Kidney (tissue), 14 donors: ENCODE data around the gene DUSP22. TPM values are rescaled to one million over a fixed set of nuclear protein-coding genes. Genes with fewer than 3 reads are reported as not detected.

ENCODE experiments used
- DNase-seq, 5 donors: peaks; one replicate each; pipeline ENCODE4 v3.0.0-alpha.2; 2013 to 2020
- FAIRE-seq: peaks from 2 replicates; lab custom pipeline; 2012; peaks lifted over from hg19 to GRCh38; lab: Jason Lieb, UNC
- H3K27ac ChIP-seq, 2 donors: one replicate each; pipeline ENCODE4 v1.7.0; 2013; ENCODE audit warnings: low read depth in 2 of 2, low read length in 2 of 2, inconsistent platforms in 1 of 2
- H3K27me3 ChIP-seq: one replicate; pipeline ENCODE4 v1.7.1; 2013; ENCODE audit warnings: low read length, inconsistent platforms; ENCODE audit not compliant: control insufficient read depth, insufficient read depth
- H3K36me3 ChIP-seq, 3 donors: one replicate each; pipeline versions ENCODE4 v1.7.0 to v1.7.1; 2013; ENCODE audit warnings: low read length in 3 of 3, control low read depth in 1 of 3, inconsistent platforms in 1 of 3; ENCODE audit not compliant: insufficient read depth in 3 of 3, control insufficient read depth in 2 of 3
- H3K4me1 ChIP-seq, 3 donors: one replicate each; pipeline versions ENCODE4 v1.7.0 to v1.7.1; 2013; ENCODE audit warnings: low read length in 3 of 3, inconsistent platforms in 1 of 3, low read depth in 1 of 3; ENCODE audit not compliant: control insufficient read depth in 2 of 3, insufficient read depth in 2 of 3
- H3K4me3 ChIP-seq, 3 donors: one replicate each; pipeline versions ENCODE4 v1.7.0 to v1.8.1; 2013; ENCODE audit warnings: low read length in 3 of 3, control low read depth in 1 of 3, inconsistent platforms in 1 of 3
- H3K9ac ChIP-seq, 3 donors: one replicate each; pipeline versions ENCODE4 v1.7.0 to v1.7.1; 2013; ENCODE audit warnings: low read length in 3 of 3, control low read depth in 1 of 3, inconsistent platforms in 1 of 3
- H3K9me3 ChIP-seq, 3 donors: one replicate each; pipeline versions ENCODE4 v1.7.0 to v1.7.1; 2013; ENCODE audit warnings: low read length in 3 of 3, control low read depth in 1 of 3, inconsistent platforms in 1 of 3; ENCODE audit not compliant: control insufficient read depth in 2 of 3, insufficient read depth in 1 of 3
- intact Hi-C: fragments of 100-400 bp; cut with DNase I; formaldehyde crosslinking; loops from one replicate; pipeline ENCODE4 v1.11.1; 2022
- polyA plus RNA-seq: library from polyadenylated mRNA; stranded (reverse); fragments of 350-450 nt; fragmentation: Illumina TruSeq; extraction: RNeasy Lipid Tissue Mini Kit (QIAGEN cat#74804); gene quantifications from one replicate; pipeline ENCODE4 v1.2.3, GENCODE V29; 2014; ENCODE audit warnings: low read depth, low replicate concordance; ENCODE audit not compliant: insufficient read depth
- total RNA-seq: library from RNA; stranded (reverse); fragmentation: NEBNext Ultra II Directional; extraction: Animal tissue kit (Norgen Biotek cat#: 25700); gene quantifications from one replicate; pipeline ENCODE4 v1.2.1, GENCODE V29; 2021
- TF ChIP-seq, protein P1 (sequence below): IDR thresholded peaks from 3 replicates; pipeline ENCODE4 v1.5.1; 2012; ENCODE audit warnings: mild to moderate bottlenecking, moderate library complexity, borderline replicate concordance; ENCODE audit not compliant: insufficient read depth; ENCODE audit errors: extremely low read depth
- donor health status: control.
- donor health status: control.
- donor health status: control.
- donor health status: control.
- donor health status: control.
- donor health status: DM: yes; HTN: yes; CAD: no.
- donor health status: Normal renal cell carcinoma (clear cell type).

Gene DUSP22
- total and polyA plus RNA-seq, 2 donors from 2014 or later = 24.0 to 60.7 TPM

- no peak for FAIRE-seq
- H3K9me3 ChIP-seq = peaks cover 0 to 4% (median 3%) of the 10 kb centered on the region in 3 donors
- intact Hi-C loops = no loop called here
Observed at GRCh38 chr6:364609-365540, 72.6 kb downstream of the DUSP22 start.

DNA sequence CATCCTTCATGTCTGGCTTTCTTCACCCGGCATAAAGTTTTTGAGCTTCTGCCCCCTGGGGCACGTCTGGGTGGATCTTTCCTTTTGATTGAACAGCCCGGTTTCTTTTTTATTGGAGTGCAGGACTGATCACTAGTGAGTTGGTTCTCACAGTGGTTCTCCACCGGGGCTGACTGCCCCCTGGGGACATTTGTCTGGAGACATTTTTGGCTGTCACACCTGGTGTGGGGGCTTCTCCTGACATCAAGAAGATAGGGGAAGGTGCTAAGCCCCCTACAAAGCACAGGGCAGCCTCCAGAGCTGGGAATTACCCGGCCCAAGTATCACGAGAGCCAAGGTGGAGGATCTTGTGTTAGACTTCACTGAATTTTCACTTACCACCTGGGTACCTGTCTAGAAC, 73.5 kb downstream of the DUSP22 start:
- H3K27me3 ChIP-seq = peaks cover 2% of the 10 kb centered on the region
- intact Hi-C loops = no loop called here
- H3K27ac ChIP-seq = no peak overlapping the region
- no peak overlapping the region for H3K4me3 ChIP-seq
- peaks cover 0 to 4% (median 3%) of the 10 kb centered on the region in 3 donors for H3K9me3 ChIP-seq
- DNase-seq = peak in 1 of 5 donors; percentile 62
- no peaks in the 10 kb centered on the region for H3K4me1 ChIP-seq
- FAIRE-seq = no peak
- peaks cover 0 to 3% (median 0%) of the 10 kb centered on the region in 3 donors for H3K36me3 ChIP-seq
- TF ChIP-seq, protein P1, sequence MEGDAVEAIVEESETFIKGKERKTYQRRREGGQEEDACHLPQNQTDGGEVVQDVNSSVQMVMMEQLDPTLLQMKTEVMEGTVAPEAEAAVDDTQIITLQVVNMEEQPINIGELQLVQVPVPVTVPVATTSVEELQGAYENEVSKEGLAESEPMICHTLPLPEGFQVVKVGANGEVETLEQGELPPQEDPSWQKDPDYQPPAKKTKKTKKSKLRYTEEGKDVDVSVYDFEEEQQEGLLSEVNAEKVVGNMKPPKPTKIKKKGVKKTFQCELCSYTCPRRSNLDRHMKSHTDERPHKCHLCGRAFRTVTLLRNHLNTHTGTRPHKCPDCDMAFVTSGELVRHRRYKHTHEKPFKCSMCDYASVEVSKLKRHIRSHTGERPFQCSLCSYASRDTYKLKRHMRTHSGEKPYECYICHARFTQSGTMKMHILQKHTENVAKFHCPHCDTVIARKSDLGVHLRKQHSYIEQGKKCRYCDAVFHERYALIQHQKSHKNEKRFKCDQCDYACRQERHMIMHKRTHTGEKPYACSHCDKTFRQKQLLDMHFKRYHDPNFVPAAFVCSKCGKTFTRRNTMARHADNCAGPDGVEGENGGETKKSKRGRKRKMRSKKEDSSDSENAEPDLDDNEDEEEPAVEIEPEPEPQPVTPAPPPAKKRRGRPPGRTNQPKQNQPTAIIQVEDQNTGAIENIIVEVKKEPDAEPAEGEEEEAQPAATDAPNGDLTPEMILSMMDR = no peak
- H3K9ac ChIP-seq = no peak overlapping the region

More at GRCh38 chr6:364609-365540, 72.6 kb downstream of the DUSP22 start:
- Histone ChIP-seq H3K9ac (no peak overlapping the region), H3K27ac (no peak overlapping the region), H3K36me3 (peaks cover 0 to 3% (median 0%) of the 10 kb centered on the region in 3 donors), H3K4me1 (no peaks in the 10 kb centered on the region), H3K27me3 (peaks cover 2% of the 10 kb centered on the region), H3K4me3 (no peak overlapping the region)
- TF ChIP-seq, protein P1 = no peak
- DNase-seq = peak in 3 of 5 donors; percentile 34 to 65 (median 53)

DNA sequence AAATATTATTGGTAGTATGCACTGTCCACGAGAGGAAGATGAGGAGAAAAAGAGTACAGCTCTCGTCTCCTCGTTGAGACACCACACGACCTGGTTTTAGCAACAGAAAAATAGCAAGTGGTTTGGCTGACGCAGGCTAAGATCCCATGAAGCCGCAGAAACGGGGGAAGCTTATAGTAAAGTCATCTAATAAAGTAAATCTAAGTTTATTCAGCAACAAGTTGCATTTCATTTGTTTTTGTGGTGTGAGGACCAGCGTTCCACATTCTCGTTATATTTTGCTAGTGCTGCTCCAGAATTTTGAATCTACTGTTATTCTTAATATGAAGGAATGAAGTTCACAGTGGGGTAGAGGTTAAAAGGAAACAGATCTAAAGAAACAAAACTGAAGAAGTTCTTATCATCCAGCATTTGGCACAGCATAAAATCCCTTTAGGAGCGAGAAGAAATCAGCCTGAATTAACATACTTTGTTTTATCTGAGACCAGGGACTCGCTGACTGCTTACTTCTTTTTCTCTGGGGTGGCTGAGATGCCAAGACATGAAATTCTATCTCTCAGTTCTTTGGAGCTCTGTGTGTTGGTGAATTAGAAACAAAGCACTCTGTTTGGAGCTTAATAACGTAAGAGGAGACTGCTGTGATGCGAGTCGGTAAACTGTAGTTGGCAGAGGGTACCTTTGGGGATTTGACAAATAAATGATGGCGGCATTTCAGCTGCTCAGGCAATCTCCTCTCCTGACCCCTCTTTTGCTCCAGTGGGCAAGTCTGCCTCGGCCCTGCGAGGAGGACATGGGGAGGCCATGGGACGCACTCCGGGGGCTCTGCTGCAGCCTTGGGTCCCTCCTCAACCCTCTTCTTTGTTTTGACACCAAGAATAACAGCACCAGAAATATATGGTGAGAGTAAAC, 74.4 kb downstream of the DUSP22 start:
- no peak overlapping the region for H3K9ac ChIP-seq
- FAIRE-seq = no peak
- H3K27me3 ChIP-seq = peaks cover 2% of the 10 kb centered on the region
- no peak overlapping the region for H3K27ac ChIP-seq
- no peaks in the 10 kb centered on the region for H3K4me1 ChIP-seq
- peaks cover 0 to 4% (median 3%) of the 10 kb centered on the region in 3 donors for H3K9me3 ChIP-seq
- DNase-seq = peak in 1 of 5 donors; percentile 65
- intact Hi-C loops = no loop called here
- H3K4me3 ChIP-seq = no peak overlapping the region
- peaks cover 0 to 3% (median 0%) of the 10 kb centered on the region in 3 donors for H3K36me3 ChIP-seq
- TF ChIP-seq, protein P1 = no peak
